Ramos (cell line): ENCODE results near the gene CADM2.

Source experiments
- in situ Hi-C: fragments of 300-500 bp; cut with MboI; formaldehyde crosslinking; loops from one replicate; pipeline ENCODE4 v1.14.3; 2022; ENCODE audit warnings: low sequenced_read_pairs; ENCODE audit not compliant: unreplicated experiment

The CADM2 gene

DNA sequence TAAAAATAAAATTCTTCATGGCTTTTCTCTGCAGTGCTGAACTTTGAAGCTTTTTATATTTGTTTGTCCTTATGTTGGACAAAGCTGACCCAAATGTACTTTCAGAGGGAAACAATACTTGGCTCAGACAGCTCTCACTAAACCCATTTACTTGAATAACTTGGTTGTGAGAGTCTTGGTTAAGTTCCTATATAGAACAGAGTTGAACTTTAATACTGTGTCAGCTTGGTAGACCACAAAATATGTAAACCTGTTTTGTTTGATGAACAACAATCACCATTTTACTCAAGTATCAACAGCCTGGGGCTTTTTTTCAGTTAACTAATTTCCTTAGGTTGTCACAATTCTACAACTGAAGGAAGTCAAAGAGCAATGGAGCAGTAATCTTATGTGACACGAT, 211.9 kb downstream of the CADM2 start:
- in situ Hi-C loops, result no loop called here

DNA sequence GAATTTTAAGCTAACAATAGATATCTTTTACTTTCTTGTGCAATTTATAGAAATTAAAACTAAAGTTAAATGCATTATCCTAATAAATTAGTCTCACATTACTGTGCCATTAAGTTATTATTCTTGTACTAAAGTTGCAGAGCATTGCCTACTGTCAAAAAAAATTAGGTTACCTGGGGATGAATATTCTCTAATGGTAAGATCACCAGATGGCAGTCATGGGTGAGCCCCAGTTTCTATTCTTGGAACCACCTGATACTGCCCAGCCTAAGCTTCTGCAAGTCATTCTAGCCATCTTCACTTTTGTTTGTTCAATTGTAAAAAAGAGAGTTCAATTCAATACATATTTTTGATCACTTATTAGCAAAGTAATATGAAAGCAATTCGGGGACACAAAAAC, 213.2 kb downstream of the CADM2 start:
- in situ Hi-C loops, result no loop called here

GRCh38 chr3:85176799-85177198, 218.0 kb downstream of the CADM2 start:
- in situ Hi-C loops, result no loop called here

GRCh38 chr3:85182975-85183752, 224.4 kb downstream of the CADM2 start:
- in situ Hi-C loops, result no loop called here

DNA sequence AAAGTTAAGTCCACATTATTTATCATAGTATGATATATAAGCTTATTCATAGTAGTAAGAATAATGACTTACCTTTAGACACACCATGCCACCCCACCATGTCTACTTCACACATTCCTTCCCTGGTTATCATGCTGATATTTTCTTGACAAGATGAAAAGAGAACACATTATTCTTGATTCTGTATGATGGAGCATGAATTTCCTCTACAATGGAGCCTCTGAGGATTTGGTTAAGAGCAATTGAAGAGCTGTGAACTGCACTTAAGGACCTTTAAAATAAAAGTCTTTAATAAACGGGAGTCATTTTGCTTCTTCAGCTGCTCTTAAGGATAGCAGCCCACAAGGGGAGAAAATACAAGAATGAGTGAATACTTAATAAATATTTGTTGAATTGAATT, 226.7 kb downstream of the CADM2 start:
- in situ Hi-C loops, result no loop called here

GRCh38 chr3:85189731-85190130, 230.9 kb downstream of the CADM2 start:
- in situ Hi-C loops, result no loop called here

- in situ Hi-C loops, result no loop called here
These were observed 234.8 kb downstream of the CADM2 start for GRCh38 chr3:85193565-85193964.

DNA sequence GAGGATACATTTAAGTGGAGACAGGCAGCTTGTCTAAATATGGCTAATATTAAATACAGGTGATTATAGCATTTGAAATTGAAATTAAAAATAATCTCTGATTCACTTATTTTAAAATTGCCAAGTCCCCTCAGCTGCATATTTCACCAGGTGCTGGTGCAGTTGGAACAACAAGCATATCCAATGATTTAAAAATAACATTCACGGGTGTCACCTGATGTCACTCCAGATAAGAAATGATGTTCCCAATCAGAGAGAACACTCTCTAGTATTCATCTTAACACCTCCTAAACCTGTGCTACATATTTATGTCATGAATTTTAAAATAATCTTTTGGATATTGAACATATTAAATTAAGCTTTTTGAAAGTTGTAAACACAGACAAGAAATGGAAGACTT, 249.9 kb downstream of the CADM2 start:
- in situ Hi-C loops, result no loop called here

DNA sequence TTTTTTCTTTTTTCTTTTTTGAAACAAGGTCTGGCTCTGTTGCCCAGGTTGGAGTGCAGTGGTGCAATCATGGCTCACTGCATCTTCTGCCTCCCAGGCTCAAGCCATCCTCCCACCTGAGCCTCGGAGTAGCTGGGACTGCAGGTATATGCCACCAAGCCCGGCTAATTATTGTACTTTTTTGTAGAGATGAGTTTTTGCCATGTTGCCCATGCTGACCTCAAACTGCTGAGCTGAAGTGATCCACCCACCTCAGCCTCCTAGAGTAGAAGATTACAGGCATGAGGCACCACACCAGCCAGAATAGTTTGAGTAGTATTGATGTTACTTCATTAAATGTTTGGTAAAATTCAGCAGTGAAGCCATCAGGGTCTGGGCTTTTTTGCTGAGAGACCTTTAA, 251.8 kb downstream of the CADM2 start:
- in situ Hi-C loops, result no loop called here

DNA sequence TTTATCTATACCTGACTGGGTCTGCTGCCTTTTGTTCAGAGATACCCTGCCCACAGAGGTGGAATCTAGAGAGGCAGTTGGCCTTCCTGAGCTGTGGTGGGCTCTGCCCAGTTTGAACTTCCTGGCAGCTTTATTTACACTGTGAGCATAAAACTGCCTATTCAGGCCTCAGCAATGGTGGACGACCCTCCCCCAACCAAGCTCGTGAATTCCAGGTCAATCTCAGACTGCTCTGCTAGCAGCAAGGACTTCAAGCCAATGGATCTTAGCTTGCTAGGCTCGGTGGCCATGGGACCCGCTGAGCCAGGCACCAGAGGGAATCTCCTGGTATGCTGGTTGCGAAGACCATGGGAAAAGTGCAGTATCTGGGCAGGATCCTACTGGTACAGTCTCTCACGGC, 270.2 kb downstream of the CADM2 start:
- in situ Hi-C loops, result no loop called here

- in situ Hi-C loops, result no loop called here
These were observed 285.3 kb downstream of the CADM2 start for GRCh38 chr3:85244091-85244490.

DNA sequence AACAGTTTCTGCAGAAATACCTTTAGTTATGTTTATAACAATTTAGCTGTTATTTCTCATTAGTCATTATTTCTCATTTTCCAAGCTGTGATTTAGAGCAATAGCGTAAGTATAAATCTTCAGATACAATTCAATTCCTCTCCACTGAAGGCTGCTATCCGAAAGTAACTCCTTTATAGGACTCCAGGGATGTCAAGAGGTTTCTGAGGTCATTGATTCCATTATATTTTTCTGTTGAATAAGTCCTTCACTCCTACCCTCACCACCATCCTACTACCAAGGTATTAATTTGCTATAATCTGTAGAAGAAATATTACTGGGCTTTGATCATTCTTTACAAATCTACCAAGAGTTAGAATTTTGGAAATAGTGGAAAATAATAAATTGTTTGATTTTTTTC, 285.7 kb downstream of the CADM2 start:
- in situ Hi-C loops, result no loop called here

- in situ Hi-C loops, result no loop called here
These were observed 293.0 kb downstream of the CADM2 start for GRCh38 chr3:85251766-85252165.

DNA sequence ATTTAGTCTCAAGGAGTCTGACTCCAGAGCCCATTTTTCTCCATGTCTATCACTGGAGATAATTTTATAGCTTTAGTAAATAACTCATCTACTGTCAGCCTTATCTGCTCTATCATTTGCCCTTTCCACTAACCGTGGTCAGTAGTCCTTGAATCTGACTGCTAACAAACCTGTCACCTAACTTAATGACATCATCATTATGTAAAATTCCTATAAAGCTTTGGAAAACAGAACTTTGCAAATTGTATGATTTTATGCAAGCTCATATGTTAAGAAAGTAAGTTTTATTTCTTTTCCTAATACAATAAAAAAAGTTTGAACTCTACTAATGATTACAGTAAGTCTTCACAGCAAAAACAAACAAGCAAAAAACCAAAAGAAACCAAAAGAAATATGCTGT, 293.9 kb downstream of the CADM2 start:
- in situ Hi-C loops, result no loop called here

DNA sequence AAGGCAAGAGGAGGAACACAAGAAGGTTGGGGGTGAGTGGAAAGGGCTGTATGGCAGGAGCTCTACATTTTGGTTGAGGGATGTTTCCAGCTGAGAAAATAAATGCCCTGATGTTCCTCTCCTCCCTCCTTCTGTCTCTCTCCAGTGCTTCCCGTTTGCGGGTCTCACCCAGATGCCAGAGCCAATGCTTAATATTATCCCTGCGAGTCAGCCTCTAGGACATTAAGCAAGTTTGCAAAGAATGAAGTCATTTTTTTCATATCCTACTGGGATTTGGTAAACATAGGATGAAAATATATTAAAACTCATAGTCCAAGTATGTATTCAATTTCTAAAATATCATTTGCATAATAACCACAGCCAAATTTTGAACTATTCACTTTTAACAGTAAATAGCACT, 295.9 kb downstream of the CADM2 start:
- in situ Hi-C loops, result no loop called here

GRCh38 chr3:85255949-85256348, 297.2 kb downstream of the CADM2 start:
- in situ Hi-C loops, result no loop called here

DNA sequence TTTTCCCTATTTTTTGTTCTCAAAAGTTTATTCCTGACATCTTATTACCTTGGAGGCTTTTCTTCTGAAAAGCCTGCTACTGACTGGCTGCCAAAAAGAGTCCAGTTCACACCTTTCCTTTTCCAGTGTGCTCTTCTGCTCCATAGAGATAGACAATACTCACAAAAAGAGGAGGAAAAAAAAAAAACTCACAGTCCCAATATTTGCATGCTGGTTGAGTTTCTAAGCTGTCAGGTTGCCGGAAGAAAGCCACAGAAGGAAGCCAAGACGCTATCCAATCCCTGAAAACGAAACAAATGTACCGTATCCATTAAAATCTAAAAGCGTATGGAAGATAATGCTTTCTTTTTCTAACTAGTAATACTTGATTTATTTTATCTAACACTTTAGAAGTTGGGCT, 299.5 kb downstream of the CADM2 start:
- in situ Hi-C loops, result no loop called here

DNA sequence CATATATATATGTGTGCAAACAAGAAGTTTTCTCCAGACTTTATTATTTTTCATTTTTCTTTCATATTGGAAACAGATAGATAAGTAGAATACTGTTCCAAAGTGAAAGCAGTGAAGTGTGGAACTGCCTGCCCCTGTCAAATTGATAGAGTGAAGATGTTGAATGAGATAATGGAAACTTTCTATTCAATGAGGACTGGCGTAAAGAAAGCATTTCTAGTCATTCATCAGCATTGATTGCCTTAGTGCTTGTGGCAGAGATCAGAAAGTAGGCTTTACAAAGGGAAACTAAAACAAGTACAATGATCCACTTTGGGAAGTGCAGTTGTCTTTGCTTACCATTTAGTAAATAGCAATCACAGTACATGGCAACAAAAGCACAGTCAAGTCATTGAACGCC, 300.0 kb downstream of the CADM2 start:
- in situ Hi-C loops, result no loop called here

GRCh38 chr3:85259748-85260147, 301.0 kb downstream of the CADM2 start:
- in situ Hi-C loops, result no loop called here

DNA sequence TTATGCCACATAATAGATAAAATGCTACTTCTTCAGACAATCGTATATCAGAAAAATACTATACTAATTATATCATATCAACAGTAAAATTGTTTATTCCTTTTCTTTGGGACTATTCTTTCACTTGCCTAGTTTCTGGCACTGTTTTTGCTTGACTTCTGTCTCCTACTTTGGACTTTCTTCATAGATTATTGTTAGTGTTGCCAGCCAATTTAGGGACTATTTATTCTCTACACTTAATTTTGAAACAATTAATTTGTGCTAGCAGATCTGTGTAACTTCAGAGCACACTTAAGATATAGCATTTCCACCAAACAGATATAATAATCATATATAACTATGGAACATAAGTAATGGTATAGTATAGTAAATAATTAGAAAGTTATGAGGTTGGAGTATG, 305.6 kb downstream of the CADM2 start:
- in situ Hi-C loops, result no loop called here

- in situ Hi-C loops, result no loop called here
These were observed 311.7 kb downstream of the CADM2 start for GRCh38 chr3:85270488-85270887.

DNA sequence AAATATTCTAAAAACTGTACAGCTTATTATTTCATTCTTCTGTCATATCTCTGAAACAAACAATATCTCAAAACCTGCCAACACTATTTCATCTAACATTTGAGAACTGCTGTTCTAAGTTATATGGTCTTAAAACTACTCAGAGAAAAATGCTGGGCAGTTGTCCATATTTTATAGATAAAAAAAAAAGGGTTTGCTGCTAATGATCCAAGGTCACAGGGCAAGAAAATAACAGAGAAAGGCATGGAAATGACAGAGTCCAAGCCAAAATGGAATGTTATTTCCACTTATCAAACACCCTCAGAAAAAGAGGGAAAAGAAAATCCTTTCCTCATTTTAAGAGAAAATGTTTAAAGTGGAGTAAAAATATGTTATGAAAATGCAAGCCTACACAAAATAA, 313.1 kb downstream of the CADM2 start:
- in situ Hi-C loops, result no loop called here

GRCh38 chr3:85288257-85288656, 329.5 kb downstream of the CADM2 start:
- in situ Hi-C loops, result no loop called here
